Fibroblast of skin of left quadriceps (primary cell): ENCODE measurements around the gene CRY2.

ENCODE experiments used
- DNase-seq, 2 experiments: peaks; one replicate each; pipeline ENCODE4 v3.0.0-alpha.2; 2013; ENCODE audit warnings: low read depth in 2 of 2

Gene CRY2

DNA sequence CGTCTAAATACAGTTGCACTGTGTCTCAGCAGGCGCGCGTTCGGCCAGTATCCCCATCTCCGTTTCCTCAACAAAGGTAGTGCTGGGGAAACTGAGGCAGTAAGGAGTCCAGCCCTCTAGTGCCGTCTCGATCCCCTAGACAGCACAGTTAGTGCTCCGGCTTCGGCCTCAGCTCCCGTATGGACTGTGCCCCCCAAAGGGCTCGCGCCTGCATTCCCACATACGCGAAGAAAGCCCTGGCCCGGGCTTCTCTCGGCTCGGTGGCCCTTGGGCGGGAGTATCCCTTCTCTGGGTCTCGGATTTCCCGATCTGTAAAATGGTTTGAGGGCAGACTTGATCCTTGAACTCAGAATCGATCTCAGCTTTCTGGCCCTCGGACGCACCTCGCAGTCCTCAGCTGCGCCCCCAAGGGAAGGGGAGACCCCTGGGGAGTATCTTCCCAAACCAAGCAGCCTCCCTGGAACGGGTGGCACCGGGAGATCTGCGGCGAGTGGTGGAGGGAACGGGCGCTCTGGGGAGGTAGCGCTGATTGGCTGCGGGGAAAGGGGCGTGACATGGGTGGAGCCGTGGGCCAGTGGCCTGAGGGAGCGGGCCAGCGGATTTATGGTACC is 71.2 kb downstream of the CRY2 start:
- DNase-seq: peak; percentile 27 to 34

DNA sequence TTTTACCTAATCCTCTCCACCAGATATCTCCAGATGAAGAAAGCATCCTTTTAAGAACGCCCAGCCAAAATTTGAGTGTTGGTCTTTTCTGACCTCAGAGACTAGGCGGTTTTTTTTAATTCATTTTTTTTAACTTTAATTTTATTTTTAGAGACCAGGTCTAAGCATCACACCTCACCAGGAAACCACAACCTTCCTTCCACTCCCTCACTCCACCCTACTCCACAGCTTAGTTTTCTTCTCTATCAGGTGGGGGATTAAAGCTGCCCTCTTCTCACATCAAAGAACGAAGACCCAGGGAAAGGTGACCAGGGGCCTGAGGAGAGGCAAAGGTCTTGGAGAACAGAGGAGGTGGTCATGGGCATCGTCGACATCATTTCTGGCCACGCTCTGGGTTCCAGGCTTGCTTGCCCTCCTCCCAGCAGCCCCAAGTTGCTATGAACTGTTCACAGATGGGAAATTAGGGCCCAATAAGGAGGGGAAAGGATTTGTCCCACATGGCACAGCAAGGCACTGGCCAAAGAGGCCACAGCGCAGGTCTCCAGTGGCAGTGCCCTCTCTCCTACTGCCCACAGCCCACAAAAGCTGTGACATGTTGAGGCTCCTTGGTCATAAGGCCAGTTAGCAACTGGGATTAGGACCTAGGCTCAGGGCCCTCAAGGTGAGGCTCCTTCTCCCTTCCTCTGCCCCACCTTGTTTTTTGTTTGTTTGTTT is 71.8 kb downstream of the CRY2 start:
- DNase-seq: no peak

DNA sequence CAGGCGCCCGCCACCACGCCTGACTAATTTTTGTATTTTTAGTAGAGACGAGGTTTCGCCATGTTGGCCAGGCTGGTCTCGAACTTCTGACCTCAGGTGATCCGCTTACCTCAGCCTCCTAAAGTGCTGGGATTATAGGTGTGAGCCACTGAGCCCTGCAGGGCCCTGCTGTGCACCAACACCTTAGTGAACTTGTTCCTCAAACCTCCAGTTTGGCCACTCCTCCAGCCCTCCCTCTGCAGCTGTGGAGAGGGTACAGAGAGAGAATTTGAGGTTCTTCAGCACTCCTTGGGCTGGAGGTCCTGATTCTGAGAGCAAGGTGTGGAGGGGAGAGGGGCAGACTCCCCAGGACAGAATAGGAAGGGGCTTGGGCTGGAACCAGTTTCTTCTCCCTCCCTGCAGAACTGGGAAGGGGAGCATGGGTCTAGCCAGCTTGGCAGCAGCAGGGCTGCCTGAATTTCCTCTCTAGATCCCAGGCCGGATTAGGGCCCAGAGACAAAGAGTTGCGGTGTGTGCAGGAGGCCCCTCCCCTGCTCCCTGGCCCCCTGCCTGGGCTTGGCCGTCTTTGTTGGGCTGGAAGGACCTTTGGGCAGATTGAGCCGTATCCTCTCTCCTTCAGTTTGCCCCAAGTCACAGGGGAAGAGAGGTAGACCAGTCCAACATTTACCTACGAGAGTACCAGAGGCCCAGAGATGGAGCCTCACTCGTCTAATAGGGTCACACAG is 72.7 kb downstream of the CRY2 start:
- DNase-seq: no peak

- DNase-seq: no peak
Measured at GRCh38 chr11:45920531-45921477, 73.5 kb downstream of the CRY2 start.

- no peak for DNase-seq
Measured at GRCh38 chr11:45921561-45922424, 74.5 kb downstream of the CRY2 start.

GRCh38 chr11:45922425-45923082 is 75.3 kb downstream of the CRY2 start, which contains the start of gene LARGE2:
TSS of gene LARGE2 (plus strand) at chr11:45922656. CDS start at chr11:45922883, 227 bp downstream.
- DNase-seq: no peak

- no peak for DNase-seq
Measured at GRCh38 chr11:45924036-45924915, 77.0 kb downstream of the CRY2 start.

GRCh38 chr11:45924927-45925326 is 77.7 kb downstream of the CRY2 start:
- DNase-seq: no peak

DNA sequence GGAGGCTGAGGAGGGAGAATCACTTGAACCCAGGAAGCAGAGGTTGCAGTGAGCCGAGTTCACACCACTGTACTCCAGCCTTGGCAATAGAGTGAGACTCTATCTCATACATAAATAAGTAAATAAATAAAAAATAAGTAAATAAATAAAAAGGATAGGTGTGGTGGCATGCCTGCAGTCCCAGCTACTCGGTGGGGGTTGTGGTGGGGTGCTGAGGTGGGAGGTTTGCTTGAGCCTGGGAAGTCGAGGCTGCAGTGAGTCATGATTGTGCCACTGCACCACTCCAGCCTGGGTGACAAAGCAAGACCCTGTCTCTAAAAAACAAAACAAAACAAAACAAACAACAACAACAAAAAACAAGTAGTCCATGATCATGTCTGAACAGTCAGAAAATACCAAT is 78.3 kb downstream of the CRY2 start:
- no peak for DNase-seq

DNA sequence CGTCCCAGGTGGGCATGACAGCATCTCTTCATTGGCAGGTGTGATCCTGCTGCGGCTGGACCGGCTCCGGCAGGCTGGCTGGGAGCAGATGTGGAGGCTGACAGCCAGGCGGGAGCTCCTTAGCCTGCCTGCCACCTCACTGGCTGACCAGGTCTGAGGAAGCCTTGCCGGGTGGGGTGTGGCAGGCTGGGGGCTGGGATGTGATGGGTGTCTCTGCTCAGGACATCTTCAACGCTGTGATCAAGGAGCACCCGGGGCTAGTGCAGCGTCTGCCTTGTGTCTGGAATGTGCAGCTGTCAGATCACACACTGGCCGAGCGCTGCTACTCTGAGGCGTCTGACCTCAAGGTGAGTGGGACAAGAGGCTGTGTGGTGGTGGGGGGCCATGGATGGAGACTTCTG is 78.7 kb downstream of the CRY2 start:
- no peak for DNase-seq

- DNase-seq: no peak
Measured at GRCh38 chr11:45926536-45927331, 79.5 kb downstream of the CRY2 start.

GRCh38 chr11:45927332-45927683 is 80.0 kb downstream of the CRY2 start:
- no peak for DNase-seq

- no peak for DNase-seq
Measured at GRCh38 chr11:45927684-45928413, 80.6 kb downstream of the CRY2 start.

- no peak for DNase-seq
Measured at GRCh38 chr11:45928535-45929215, 81.4 kb downstream of the CRY2 start.

DNA sequence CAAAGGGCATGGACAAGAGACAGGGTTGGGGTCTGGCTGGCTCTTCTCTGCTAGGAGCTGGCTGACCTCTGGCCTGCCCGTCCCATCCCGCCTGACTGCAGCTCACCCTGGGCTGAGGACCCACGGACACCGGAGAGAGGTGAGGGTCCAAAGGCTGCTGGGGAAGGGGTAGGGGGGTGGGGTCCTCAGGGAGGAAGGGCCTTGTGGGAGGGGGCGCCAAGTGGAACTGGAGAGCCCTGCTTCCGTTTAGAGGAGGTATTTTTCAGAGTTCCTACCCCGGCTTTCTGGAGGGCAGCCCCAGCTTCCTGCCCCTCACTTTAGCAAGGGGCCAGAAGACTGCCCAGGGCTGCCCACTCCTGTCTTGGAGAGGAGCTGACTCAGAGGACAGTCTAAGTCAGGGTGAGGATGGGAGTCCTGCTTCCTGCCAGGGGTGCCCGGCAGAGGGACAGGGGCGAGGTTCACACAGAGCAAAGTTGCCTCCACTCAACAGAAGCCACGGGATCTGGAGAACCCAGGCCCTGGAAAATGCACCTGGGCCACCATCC is 82.3 kb downstream of the CRY2 start:
- no peak for DNase-seq

DNA sequence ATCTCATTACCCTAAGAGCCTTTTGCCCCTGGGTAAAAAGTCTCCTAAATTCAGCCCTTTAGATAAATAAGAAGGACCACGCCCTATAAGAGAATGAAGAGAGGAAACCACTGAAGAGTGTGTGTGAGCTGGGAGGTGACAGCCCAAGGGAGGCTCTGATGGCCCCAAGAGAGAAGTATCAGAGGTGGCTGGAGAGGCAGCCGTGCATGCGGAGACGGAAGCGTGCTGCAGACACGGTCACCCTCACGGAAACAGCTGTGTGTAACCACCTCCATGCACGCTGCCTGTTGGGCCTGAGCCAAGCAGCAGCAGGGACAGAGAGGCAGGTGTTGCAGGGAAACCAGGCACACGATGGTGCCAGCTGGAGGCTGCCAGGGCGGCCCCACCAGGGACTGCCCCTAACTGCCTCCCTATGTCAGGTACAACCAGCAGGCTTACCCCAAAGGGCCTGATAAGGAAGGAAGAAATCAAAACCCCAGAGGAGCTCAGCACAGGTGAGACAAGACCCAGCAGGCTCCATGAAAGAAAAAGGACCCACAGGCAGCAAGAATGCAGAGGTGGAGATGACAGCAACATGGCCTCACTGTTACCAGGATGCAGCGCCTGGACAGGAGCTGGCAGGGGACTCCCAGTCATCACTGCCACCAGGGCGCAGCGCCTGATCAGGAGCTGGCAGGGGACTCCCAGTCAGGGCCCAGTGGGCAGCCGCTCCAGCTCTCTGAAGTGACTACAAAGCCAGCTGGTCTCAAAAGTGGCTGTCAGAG is 82.9 kb downstream of the CRY2 start:
- no peak for DNase-seq
